HG02623 (cell line): ENCODE measurements around the gene SIK3.

Experiments used
- ATAC-seq: cut with Tn5 transposase; IDR thresholded peaks from one replicate; pipeline ENCODE4 v1.9.1; 2021; ENCODE audit warnings: moderate library complexity; ENCODE audit not compliant: unreplicated experiment

SIK3 gene

DNA sequence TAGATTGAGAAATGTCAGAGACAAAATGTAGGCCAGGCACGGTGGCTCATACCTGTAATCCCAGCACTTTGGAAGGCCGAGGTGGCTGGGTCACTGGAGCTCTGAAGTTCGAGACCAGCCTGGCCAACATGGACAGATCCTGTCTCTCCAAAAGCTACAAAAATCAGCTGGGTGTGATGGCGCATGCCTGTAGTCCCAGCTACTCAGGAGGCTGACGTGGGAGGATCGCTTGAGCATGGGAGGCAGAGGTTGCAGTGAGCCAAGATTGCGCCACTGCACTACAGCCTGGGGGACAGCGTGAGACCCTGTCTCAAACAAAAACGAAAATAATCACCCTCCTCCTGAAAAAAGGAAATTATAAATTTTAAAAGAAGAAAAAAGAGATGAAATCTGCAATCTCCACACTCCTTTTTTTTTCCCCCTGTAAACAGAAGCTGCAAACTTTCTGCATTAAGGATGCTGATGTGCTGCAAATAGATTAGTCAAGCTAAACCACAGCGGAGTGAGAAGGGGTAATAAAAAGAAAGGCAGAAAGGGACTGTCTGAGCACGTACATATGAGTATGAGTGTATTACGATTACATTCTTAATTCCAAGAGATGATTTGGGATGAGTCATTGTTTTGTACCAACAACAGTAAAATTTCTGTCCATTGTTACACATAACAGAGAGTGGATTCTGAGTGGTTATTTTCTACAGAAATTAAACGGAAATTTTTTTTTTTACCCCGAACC is 87.3 kb downstream of the SIK3 start:
- ATAC-seq = no peak

DNA sequence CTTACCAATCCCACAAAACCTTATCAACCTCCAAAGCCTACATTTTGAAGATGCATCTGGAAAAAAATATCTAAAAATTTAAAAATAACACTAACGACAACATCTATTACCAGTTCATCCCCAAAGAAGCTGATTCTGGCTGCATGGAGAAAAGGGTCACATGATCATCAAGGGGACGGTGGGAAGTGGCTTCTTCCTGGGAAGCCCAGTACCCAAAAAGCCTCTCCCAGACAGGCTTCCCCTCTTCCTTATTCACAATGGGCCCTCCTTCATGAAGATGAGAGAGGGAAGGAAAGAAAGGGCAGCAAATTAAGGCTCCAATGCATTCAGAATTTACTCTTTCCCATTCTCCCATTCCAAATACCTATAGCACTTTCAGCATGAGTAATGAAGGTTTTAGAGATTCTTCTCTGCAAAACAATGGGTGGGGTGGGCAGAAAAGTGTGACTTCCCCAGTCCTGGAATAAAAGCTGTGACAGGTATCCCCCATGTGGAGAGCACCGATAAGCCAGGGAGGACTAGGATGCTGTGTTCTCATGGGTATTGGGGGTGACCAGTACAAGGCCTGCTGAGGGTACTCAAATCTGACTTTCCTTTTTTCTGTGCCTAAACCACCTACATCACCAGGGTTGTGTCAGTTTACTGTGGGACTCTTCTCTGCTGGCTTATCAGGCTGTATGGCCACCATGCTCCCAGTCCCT is 88.2 kb downstream of the SIK3 start:
- ATAC-seq = no peak

DNA sequence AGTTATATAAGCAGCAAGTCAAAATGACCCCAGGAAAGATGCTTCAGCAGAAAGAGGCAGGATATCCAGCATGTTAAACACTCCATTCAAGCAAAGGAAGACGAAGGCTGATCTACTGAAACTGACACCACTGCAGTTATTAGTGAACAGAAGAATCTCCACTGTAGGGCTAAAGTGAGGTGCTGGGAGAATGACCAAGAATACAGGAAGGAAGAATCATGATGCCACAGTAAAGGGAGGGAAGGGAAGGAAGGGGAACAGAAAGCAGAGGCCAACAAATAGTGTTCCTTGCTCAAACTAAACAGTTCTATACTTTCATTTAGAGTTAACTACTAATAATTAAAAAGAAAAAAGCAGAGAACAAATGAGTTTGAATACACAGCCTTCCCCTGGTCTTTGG is 92.5 kb downstream of the SIK3 start:
- ATAC-seq = no peak

DNA sequence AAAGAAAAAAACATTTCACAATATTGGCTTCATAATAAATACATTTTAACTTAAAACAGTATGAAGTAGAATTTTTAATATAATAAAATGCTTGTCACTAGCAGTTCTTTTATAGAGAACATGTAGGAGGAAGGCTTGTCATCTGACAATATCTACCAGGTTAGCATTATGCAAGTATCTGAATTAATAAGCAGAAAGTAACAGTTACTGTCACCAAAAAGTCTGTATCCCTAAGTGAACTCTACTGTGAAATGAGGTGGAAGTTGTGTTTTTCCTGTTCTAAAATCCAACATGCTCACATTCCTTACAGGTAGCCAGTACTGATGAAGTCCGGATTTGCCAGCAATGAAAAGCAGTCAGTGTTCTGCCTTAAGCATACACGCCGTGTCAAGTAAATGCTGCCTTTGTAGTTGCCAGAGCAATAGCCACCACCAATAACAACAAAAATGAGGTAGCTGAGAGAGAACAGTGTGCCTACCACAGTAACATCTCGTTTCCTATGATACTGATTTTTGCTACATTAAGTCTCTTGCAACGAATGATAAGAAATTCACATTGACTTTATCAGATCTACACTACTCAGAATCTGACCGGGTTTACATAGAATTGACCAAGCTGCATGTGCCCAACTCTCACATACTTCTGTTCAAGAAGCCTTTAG is 95.5 kb downstream of the SIK3 start:
- ATAC-seq = no peak

DNA sequence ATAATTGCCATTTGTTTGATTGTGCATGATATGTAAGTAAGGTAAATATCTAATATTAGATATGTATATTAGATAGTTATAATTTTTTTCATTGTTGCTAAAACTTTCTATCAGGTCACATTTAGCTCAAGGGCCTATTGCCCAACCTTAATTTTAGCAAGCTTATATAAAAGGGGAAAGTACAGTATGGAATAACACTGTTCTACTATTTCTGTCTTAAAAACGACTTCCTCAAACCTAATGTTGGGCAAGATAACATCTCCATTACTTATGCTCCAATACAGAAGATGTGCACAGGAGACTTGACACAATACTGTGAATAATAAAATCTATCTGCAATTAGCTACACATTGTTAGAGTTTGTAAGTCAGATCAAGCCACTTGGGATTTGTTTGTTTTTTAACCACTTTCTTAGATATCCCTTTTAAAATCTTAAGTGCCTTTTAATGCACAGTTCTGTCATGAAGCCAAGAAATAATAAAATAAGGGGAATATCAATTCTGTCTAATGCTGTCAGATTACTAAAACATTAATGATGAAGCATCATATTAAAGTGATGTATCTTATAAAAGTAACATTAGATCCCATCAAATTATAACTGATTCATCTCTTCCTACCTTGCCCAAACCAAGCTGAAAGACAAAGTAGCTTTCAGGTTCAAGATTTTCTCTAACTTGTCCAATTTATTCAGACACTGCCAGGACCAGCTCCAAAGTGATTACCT is 98.1 kb downstream of the SIK3 start:
- no peak for ATAC-seq

DNA sequence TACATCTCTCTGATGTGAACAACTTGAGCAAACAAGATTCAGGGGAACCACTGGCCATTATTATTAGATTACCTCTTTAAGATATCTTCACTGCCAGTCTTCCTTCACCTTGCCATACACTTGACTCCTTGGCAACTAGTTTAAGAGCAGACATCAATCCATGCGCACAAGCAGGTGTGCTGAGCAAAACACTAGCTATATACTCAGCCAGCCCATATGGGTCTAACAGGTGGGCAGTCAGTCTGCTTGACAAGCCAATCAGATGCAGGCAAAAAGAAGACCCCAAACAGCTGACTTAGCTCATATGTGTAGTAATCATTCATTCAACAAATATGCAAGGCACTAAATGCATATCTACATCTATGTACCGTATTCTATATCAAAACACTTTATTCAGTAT is 101.2 kb downstream of the SIK3 start:
- ATAC-seq = no peak

DNA sequence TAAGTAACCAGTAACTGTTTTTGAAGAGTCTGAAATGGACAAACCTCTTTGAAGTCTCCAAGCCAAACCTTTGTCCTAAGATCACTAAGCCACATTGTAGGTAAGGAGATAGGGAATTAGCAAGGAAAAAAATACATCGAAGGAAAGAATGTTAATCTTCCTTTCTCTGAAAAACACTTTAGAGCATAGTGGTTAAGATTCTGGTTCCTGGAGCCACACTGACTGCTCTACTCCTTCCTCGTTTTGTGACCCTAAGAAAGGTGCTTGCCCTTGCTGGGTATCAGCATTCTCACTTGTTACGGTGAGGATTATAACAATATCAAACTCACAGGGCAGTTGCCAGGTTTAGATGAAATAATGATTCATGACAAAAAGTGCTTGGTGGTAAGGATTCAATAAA is 104.0 kb downstream of the SIK3 start:
- no peak for ATAC-seq

DNA sequence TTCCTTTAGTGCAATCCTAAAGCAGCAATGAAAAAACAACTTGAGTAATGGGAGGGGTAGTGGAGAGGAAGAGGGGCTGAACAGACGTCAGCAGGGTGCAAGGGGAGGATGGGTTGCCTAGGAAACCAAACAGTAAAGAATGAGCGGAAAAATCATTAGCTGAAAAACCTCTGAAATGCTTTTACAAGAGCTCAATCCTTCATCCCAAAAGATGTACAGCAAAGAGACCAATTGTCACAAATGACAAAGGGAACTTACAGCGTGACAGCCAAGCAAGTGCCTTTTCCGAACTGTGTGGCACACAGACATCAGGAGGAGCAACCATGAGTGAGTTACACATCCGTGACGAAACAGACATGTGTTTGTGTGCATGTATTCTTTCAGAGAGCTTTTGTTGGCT is 104.6 kb downstream of the SIK3 start:
- ATAC-seq = no peak

DNA sequence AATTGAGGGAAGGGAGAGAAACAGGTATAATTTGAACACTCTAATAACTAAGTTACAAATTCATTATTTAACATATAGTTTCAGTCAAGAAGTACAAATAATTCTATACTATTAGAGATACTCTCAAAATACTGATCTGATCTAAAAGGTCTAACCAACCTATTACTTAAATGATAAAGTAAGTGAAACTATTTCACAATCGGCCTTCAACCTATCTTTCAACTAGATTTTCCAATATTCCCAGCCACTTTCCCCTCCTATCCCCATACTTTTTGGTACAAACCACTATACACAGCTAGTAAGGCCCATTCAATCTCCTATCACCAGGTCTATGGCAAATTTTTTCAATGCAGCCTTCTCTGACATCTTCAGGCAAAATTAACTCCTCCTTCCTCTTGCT is 106.7 kb downstream of the SIK3 start:
- no peak for ATAC-seq

DNA sequence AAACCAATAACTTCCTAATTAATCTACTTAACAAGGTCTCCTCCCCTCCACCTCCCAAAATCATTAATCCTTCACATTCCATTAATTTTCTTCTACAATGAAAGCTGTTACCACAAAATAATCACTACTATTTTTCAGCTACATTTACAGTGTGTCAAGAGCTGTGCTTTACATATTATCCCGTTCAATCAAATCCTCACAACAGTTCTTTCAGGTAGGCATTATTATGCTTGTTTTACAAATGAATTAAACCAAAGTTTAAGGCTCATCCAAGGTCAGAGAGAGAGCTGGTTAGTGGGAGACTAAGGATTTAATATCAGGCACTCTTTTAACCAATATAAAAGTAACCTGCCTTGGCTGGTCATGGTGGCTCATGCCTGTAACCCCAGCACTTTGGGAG is 107.4 kb downstream of the SIK3 start:
- ATAC-seq = no peak

DNA sequence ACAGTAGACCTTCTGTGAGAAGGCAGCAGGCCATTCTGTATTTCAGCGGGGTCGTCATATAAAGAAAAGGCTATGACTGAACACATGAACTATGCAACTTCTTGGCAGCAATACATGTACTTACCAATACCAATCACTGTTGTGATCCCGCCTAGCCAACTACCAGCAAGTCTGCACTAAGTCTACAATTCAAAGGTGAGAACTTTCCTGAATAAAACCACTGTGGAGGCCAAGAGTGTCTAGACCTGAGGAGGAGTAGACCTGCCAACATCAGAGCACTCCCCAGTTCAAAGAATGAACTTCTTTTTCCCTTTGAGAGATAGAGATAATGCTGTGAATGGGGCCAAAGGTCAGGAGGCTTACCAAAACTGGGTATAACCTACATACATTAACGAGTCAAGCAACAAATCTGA is 108.2 kb downstream of the SIK3 start:
- no peak for ATAC-seq

DNA sequence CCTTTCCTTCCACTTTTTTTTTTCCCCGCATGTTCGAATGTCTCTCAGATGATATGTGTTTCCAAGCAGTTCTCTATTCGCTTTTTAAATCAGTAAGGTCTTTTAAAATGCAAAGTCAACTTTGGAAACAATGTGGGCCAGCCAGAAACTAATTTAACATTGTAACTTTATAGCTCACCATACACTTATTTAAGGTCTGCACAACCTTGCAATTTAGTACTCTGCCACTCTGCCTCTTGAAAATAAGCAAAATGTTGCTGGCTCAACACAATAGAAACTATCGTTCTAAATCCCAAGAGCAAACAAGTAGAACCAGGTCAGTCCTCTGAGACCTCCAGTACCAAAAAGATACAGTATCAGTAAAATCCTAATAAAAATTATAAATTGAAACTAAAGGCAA is 109.0 kb downstream of the SIK3 start:
- no peak for ATAC-seq

DNA sequence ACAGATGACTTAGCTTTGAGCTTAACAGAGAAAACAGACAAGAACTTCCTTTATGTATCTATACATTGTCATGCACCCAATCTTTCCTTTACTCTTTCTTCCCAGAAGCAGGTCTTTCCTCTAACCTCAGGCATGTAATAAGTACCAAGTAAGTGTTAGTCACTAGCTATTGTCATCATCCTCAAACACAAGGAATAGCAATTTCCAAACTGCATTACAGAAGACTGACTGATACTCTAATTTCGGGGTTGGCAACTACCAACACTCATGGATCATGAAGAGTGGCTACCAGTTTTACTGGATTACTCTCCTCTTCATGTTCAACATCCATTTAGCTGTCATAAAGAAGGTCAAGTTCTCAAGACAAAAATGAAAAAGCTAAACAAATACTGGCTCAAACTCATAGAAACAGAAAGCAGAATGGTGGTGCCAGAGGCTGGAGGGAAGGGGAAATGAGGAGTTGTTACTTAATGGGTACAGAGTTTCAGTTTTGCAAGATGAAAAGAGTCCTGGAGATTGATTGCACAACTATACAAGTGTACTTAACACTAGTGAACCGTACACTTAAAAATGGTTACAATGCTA is 111.6 kb downstream of the SIK3 start:
- no peak for ATAC-seq

DNA sequence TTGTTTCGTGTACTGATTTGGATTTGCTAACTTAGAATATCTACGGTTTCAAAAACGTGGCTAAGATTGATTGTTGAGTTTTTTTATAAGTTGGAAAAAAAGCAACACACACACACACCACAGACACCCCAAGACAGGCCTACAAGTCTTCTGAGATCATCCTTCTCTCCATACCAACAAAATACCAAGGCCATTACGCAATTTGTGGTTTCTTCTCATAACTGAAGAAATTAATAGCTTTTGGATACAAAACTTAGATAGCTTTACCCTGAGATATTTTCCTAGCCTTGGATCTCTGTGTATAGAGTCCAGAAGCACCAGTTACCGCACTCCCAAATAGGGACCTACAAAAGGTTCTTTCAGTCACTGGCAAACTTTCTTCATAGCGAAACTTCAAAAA is 113.6 kb downstream of the SIK3 start:
- ATAC-seq = no peak

DNA sequence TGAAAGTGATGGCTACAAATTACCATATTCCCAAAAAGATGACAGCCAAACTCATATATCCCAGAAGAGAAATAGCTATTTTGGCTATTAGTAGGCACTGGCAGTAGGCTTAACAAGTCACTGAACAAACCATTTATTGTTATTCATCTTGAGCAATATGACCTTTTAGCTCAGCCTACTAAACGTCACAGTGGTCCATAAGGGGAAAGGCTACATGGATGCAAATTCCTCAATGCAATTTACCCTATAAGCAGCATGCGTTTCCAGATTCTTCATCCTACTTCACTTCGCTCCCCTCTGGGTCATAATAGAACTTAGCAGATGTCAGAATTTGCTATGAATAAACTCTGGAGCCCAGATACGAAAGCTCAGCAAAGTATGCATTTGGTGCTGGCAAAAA is 114.0 kb downstream of the SIK3 start:
- ATAC-seq = no peak

DNA sequence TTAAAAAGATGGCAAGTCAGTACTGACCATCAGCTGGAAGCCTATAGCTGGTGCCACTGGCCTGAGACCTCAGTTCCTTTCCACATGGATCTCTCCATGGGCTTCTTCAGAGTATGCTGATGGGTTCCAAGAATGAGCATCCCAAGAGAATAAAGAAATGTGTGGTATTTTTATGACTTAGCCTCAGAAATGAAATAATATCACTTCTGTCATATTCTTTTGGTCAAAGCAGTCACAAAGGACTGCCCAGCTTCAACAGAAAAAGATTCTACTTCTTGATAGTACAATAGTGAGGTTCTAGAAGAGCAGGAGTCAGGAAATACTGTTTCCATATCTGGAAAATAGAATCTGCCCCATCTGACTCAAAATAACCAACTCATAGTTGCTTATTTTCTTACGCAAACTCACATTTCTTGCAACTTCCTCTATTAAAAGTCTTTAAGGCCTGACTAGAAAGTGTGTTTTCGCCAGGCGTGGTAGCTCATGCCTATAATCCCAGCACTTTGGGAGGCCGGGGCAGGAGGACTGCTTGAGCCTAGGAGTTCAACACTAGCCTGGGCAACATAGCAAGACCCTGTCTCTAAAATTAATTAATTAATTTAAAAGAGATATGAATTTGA is 116.9 kb downstream of the SIK3 start:
- ATAC-seq = no peak

DNA sequence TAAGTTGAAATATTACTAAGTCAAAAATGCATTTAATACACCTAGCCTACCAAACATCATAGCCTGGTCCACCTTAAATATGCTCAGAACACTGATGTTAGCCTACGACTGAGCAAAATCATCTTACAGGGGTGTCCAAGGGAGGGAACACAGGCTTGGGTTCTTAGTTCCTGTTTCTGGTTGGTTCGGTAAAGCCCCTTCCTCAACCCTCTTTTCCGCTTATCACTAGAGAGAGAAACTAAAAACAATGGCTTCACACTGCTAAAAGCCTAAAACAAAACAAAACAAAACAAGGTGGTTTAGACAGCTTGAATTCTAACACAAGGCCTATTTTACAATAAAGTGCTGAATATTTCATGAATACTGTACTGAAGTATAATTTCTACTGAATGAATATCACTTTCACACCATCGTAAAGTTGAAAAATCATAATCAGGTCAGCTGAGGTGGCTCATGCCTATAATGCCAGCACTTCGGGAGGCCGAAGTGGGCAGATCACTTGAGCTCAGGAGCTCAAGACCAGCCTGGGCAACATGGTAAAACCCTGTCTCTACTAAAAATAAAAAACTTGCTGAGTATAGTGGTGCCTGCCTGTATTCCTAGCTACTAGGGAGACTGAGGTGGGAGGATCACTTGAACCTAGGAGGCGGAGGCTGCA is 118.0 kb downstream of the SIK3 start:
- ATAC-seq = peak; percentile 93

DNA sequence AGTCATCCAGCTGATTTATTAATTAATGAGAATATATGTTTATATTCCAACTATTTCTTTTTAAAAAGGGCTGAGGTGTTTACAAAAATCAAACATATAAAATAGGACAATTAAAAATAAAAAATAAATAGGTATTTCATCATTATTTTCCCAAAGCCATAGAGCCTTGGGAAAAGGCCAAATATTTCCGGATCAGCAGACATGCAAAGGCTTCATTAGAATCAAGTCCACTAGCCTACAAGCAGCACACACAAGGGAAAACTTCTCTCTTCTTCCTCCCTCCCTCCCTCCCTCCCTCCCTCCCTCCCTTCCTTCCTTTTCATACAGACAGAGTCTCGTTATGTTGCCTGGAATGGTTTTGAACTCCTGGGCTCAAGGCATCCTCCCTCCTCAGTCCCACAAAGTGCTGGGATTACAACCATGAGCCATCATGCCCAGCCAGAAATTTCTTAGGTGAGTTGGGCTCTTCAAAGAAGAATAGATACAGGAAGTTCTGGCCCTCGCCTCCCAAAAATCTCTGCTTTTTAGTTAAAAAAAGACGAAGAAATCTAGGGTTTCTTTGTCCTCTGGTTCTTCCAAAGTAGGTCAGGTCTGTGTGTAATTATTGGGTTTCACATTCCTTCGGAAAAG is 121.2 kb downstream of the SIK3 start:
- ATAC-seq = no peak

DNA sequence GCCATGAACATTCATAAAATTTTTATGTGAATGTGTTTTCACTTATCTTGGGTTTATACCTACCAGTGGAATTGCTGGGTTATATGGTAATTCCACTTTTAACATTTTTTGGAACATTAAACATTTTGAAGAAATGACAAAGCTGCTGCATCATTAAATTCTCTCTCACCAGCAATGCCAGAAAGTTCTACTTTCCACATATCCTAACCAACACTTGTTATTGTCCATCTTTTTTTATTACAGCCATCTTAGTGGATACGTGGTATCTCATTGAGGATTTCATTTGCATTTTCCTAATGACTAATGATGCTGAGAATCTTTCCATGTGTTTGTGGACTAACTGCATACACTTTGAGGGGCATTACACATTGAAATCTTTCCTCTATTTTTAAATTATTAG is 122.6 kb downstream of the SIK3 start:
- ATAC-seq = no peak

DNA sequence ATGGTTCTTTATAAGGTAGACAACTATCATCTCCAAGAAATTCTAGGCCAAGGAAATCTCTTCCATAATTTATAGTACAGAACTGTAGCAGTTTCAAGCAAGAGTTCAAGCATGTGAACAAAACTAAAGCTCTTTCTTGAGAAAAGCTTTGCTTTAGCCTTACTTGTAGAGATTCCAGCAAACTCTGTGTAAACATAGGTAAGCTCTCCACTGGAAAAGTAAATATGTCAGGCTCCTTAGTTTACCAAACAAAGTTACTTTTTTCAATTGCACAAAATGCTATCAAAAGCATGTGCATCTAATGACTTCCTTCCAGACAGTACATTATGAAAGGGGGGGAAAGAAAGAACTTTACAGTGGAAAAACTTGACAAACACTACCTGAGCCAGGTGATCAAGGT is 125.0 kb downstream of the SIK3 start:
- ATAC-seq = no peak
